ENCODE data around the gene OGT. TPM values are rescaled to one million over a fixed set of nuclear protein-coding genes. Genes with fewer than 3 reads are reported as not detected.

The OGT gene
- total RNA-seq, 1 experiment from 2014 or later: 174 TPM

- CTCF ChIA-PET: no interaction called here
- no TSS peak for BruUV-seq (replicated peaks)
- Histone ChIP-seq H3K36me3 (ENCODE audit: control insufficient read depth, insufficient read depth, low read length) (no peaks in the 10 kb centered on the region), H3K4me1 (ENCODE audit: control insufficient read depth, insufficient read depth, low read length) (no peaks in the 10 kb centered on the region; the same call in 1 of the 2 replicates), H3K4me3 (ENCODE audit: low read depth in 2 of 2, low read length in 2 of 2) (no peak overlapping the region), H3K27me3 (ENCODE audit: control insufficient read depth, insufficient read depth, low read length) (no peaks in the 10 kb centered on the region), H3K9me3 (ENCODE audit: control insufficient read depth, insufficient read depth, low read depth, low read length) (no peaks in the 10 kb centered on the region), H3K27ac (ENCODE audit: low read length) (no peak overlapping the region)
- DNase-seq (ENCODE audit: low read depth, low spot score) (no peak), ATAC-seq (no peak)
- TF ChIP-seq REST (IDR thresholded peaks at IDR 0.05; ENCODE audit: insufficient read depth in 1 of 2, low read depth in 2 of 2, low read length in 1 of 2) (no peak), POLR2AphosphoS5 (IDR thresholded peaks at IDR 0.05; ENCODE audit: low read depth, low read length) (no peak), SIN3A (IDR thresholded peaks at IDR 0.05; ENCODE audit: borderline replicate concordance, insufficient read depth, low read depth, low read length) (no peak), CTCF (IDR thresholded peaks at IDR 0.05) (no peak), TCF7L2 (IDR thresholded peaks at IDR 0.05; ENCODE audit: low read depth, low read length) (no peak)
- in situ Hi-C loops (cut with HindIII; ENCODE audit: low pct_unique_long_range_greater_than_20kb, low sequenced_read_pairs) (no loop called here), intact Hi-C loops (cut with micrococcal nuclease; ENCODE audit: unreplicated experiment) (no loop called here)
- POLR2A ChIA-PET: no interaction called here
Measured at GRCh38 chrX:71619193-71619592, 86.3 kb downstream of the OGT start.

- TF ChIP-seq TCF7L2 (IDR thresholded peaks at IDR 0.05; ENCODE audit: low read depth, low read length) (no peak), SIN3A (IDR thresholded peaks at IDR 0.05; ENCODE audit: borderline replicate concordance, insufficient read depth, low read depth, low read length) (no peak), POLR2AphosphoS5 (IDR thresholded peaks at IDR 0.05; ENCODE audit: low read depth, low read length) (no peak), REST (IDR thresholded peaks at IDR 0.05; ENCODE audit: insufficient read depth in 1 of 2, low read depth in 2 of 2, low read length in 1 of 2) (no peak), CTCF (IDR thresholded peaks at IDR 0.05) (no peak)
- POLR2A ChIA-PET: no interaction called here
- Histone ChIP-seq H3K9me3 (ENCODE audit: control insufficient read depth, insufficient read depth, low read depth, low read length) (no peaks in the 10 kb centered on the region), H3K27ac (ENCODE audit: low read length) (no peak overlapping the region), H3K4me1 (ENCODE audit: control insufficient read depth, insufficient read depth, low read length) (no peaks in the 10 kb centered on the region; the same call in 1 of the 2 replicates), H3K4me3 (ENCODE audit: low read depth in 2 of 2, low read length in 2 of 2) (no peak overlapping the region), H3K36me3 (ENCODE audit: control insufficient read depth, insufficient read depth, low read length) (no peaks in the 10 kb centered on the region), H3K27me3 (ENCODE audit: control insufficient read depth, insufficient read depth, low read length) (no peaks in the 10 kb centered on the region)
- ATAC-seq (no peak), DNase-seq (ENCODE audit: low read depth, low spot score) (no peak)
- intact Hi-C loops (cut with micrococcal nuclease; ENCODE audit: unreplicated experiment): no loop called here
- CTCF ChIA-PET: no interaction called here
- no TSS peak for BruUV-seq (replicated peaks)
- in situ Hi-C loops (cut with HindIII; ENCODE audit: low pct_unique_long_range_greater_than_20kb, low sequenced_read_pairs): no loop called here
Measured at GRCh38 chrX:71619986-71620385, 87.1 kb downstream of the OGT start.

Measured in Panc1 (cell line).